SU-DHL-6 (cell line): ENCODE measurements around the gene ANTXR1.

ENCODE experiments used
- CTCF ChIP-seq: fragments of 200-600 bp; sonication (generic); IDR thresholded peaks from one replicate; pipeline ENCODE4 v1.5.1; 2017; ENCODE audit warnings: antibody characterized with exemption, mild to moderate bottlenecking, low read length, moderate library complexity; ENCODE audit not compliant: insufficient read depth, poor library complexity, severe bottlenecking
- EZH2phosphoT487 ChIP-seq: fragments of 200-600 bp; sonication (generic), shearing (Covaris generic); conservative IDR thresholded peaks from 2 replicates; pipeline ENCODE4 v1.6.1; 2018; ENCODE audit warnings: mild to moderate bottlenecking, antibody characterized with exemption, low read length, moderate library complexity, mixed read lengths

- TF ChIP-seq CTCF (no peak), EZH2phosphoT487 (no peak)
These were observed 190.4 kb downstream of the ANTXR1 start for GRCh38 chr2:69203166-69203985.
